ENCODE measurements around the gene RPTOR.
A peak's percentile ranks its signal among the peaks of the same experiment; 100 is the strongest.

RPTOR gene

GRCh38 chr17:80866050-80866793 is 321.6 kb downstream of the RPTOR start:
- peak; percentile 74 for TF ChIP-seq CTCF (IDR thresholded peaks at IDR 0.05; ENCODE audit: low read depth, low read length)

GRCh38 chr17:80868022-80868609 is 323.5 kb downstream of the RPTOR start:
- no peak overlapping the region for H3K4me3 ChIP-seq (ENCODE audit: low read depth, low read length)
- TF ChIP-seq CTCF (IDR thresholded peaks at IDR 0.05; ENCODE audit: low read depth, low read length): no peak

More at GRCh38 chr17:80866050-80866793, 321.6 kb downstream of the RPTOR start:
- H3K4me3 ChIP-seq (ENCODE audit: low read depth, low read length): no peak overlapping the region

- H3K4me3 ChIP-seq (ENCODE audit: low read depth, low read length): no peak overlapping the region
- TF ChIP-seq CTCF (IDR thresholded peaks at IDR 0.05; ENCODE audit: low read depth, low read length): no peak
Measured at GRCh38 chr17:80869481-80870145, 325.0 kb downstream of the RPTOR start.

- TF ChIP-seq CTCF (IDR thresholded peaks at IDR 0.05; ENCODE audit: low read depth, low read length): no peak
Measured at GRCh38 chr17:80870401-80870800, 325.8 kb downstream of the RPTOR start.

GRCh38 chr17:80871341-80871740 is 326.7 kb downstream of the RPTOR start:
- TF ChIP-seq CTCF (IDR thresholded peaks at IDR 0.05; ENCODE audit: low read depth, low read length): no peak

More at GRCh38 chr17:80870401-80870800, 325.8 kb downstream of the RPTOR start:
- H3K4me3 ChIP-seq (ENCODE audit: low read depth, low read length): no peak overlapping the region

GRCh38 chr17:80872001-80872500 is 327.4 kb downstream of the RPTOR start:
- TF ChIP-seq CTCF (IDR thresholded peaks at IDR 0.05; ENCODE audit: low read depth, low read length): no peak
- no peak overlapping the region for H3K4me3 ChIP-seq (ENCODE audit: low read depth, low read length)

More at GRCh38 chr17:80871341-80871740, 326.7 kb downstream of the RPTOR start:
- no peak overlapping the region for H3K4me3 ChIP-seq (ENCODE audit: low read depth, low read length)
